Mammary epithelial cell (primary cell): ENCODE results near the gene UAP1.

ENCODE experiments used
- CTCF ChIP-seq, 2 donors: IDR thresholded peaks in 1 of 2; conservative IDR thresholded peaks in 1 of 2; 2 replicates each; pipeline ENCODE4 v1.5.1; 2011 to 2012; ENCODE audit warnings: inconsistent platforms in 2 of 2, low read length in 2 of 2, mild to moderate bottlenecking in 2 of 2, control low read depth in 1 of 2, low read depth in 1 of 2; ENCODE audit not compliant: insufficient read depth in 1 of 2; ENCODE audit errors: extremely low read depth in 1 of 2
- EZH2 ChIP-seq: IDR thresholded peaks from 2 replicates; pipeline ENCODE4 v1.6.1; 2012; ENCODE audit warnings: low read length, inconsistent platforms, borderline replicate concordance

- TF ChIP-seq CTCF (conservative IDR thresholded peaks at IDR 0.05 in 1 of 2, IDR thresholded peaks at IDR 0.05 in 1 of 2; ENCODE audit: extremely low read depth in 1 of 2, insufficient read depth in 1 of 2, low read depth in 1 of 2, low read length in 2 of 2) (no peak), EZH2 (no peak)
These were observed 78.2 kb downstream of the UAP1 start for GRCh38 chr1:162639718-162640117.
